ENCODE data around the gene WDR33. TPM values are rescaled to one million over a fixed set of nuclear protein-coding genes. Genes with fewer than 3 reads are reported as not detected.

The WDR33 gene
- total and polyA plus RNA-seq, 2 of the 13 experiments (the other 11 are each of a cell fraction or from before 2014, with no cell fraction given) = 54.9 to 78.2 TPM

DNA sequence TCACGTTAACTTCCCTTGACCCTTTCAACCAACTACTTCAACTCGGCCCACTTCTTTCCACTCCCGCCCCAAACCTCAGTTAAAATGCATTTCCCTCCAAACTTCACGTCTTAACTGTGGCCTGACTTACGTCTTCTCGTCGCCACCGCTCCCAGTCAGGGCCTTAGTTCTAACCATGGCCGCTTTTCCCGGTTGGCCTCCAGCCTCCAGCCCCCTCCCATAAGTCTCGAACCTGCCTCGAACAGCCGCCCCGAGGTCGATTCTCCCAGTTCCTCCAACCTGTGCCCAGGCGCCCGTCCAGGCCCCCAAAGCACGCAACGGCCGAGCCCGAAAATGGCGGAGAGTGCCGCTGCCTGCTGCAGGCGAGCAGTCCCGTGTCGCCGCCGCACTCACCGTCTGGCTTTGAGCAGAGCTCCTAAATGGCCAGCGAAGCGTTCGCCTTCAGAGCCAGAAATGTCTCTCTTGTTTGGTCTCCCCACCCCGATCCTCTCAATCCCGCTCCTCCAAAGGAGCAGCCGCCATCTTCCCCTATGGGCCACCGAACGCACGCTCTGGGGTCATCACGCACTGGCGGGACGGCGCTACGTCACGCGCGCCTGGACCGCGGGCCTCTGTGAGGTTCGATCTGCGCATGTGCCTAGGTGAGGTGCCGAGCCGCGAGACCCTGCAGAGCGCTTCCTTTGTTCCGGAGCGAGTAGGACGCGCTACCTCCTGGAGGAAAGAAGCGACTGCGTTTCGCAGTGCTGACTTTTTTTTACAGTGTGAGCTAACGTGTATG lies at the start of gene WDR33 (continued):
- TF ChIP-seq, protein P1, sequence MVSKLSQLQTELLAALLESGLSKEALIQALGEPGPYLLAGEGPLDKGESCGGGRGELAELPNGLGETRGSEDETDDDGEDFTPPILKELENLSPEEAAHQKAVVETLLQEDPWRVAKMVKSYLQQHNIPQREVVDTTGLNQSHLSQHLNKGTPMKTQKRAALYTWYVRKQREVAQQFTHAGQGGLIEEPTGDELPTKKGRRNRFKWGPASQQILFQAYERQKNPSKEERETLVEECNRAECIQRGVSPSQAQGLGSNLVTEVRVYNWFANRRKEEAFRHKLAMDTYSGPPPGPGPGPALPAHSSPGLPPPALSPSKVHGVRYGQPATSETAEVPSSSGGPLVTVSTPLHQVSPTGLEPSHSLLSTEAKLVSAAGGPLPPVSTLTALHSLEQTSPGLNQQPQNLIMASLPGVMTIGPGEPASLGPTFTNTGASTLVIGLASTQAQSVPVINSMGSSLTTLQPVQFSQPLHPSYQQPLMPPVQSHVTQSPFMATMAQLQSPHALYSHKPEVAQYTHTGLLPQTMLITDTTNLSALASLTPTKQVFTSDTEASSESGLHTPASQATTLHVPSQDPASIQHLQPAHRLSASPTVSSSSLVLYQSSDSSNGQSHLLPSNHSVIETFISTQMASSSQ (IDR thresholded peaks at IDR 0.05; ENCODE audit: low read depth) = peak; percentile 28; the same call in 1 of the 2 replicates
- TF ChIP-seq, protein P1 (CRISPR knock-in tag; IDR thresholded peaks at IDR 0.05; ENCODE audit: borderline replicate concordance) = peak; percentile 80
- TF ChIP-seq, protein P2, sequence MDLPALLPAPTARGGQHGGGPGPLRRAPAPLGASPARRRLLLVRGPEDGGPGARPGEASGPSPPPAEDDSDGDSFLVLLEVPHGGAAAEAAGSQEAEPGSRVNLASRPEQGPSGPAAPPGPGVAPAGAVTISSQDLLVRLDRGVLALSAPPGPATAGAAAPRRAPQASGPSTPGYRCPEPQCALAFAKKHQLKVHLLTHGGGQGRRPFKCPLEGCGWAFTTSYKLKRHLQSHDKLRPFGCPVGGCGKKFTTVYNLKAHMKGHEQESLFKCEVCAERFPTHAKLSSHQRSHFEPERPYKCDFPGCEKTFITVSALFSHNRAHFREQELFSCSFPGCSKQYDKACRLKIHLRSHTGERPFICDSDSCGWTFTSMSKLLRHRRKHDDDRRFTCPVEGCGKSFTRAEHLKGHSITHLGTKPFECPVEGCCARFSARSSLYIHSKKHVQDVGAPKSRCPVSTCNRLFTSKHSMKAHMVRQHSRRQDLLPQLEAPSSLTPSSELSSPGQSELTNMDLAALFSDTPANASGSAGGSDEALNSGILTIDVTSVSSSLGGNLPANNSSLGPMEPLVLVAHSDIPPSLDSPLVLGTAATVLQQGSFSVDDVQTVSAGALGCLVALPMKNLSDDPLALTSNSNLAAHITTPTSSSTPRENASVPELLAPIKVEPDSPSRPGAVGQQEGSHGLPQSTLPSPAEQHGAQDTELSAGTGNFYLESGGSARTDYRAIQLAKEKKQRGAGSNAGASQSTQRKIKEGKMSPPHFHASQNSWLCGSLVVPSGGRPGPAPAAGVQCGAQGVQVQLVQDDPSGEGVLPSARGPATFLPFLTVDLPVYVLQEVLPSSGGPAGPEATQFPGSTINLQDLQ (CRISPR knock-in tag; IDR thresholded peaks at IDR 0.05) = peak; percentile 53; the same call in 1 of the 2 replicates
- TF ChIP-seq FOXP1 (IDR thresholded peaks at IDR 0.05) (no peak), FOXP1 (CRISPR knock-in tag; IDR thresholded peaks at IDR 0.05) (no peak), MIXL1 (CRISPR knock-in tag; IDR thresholded peaks at IDR 0.05) (peak; percentile 60), SP5 (CRISPR knock-in tag; IDR thresholded peaks at IDR 0.05; ENCODE audit: borderline replicate concordance, low read depth) (no peak), ASH2L (IDR thresholded peaks at IDR 0.05; ENCODE audit: insufficient read length, low read depth, low read length) (peak; percentile 97), RFXANK (CRISPR knock-in tag; IDR thresholded peaks at IDR 0.05) (peak; percentile 86; the same call in 1 of the 2 replicates), ZNF776 (CRISPR knock-in tag; IDR thresholded peaks at IDR 0.05) (peak; percentile 87; the same call in 1 of the 2 replicates), MAZ (IDR thresholded peaks at IDR 0.05; ENCODE audit: borderline replicate concordance, low read depth, low read length) (0 out of 2 replicates have a peak, but pooled peaks have one; percentile 44), MAZ (CRISPR knock-in tag; IDR thresholded peaks at IDR 0.05; ENCODE audit: low read depth) (peak; percentile 93), NKX3-1 (CRISPR knock-in tag; IDR thresholded peaks at IDR 0.05) (peak; percentile 58; the same call in 1 of the 2 replicates), ZNF484 (CRISPR knock-in tag; IDR thresholded peaks at IDR 0.05; ENCODE audit: borderline replicate concordance, low read depth) (no peak), ZNF430 (CRISPR knock-in tag; IDR thresholded peaks at IDR 0.05) (peak; percentile 77; the same call in 1 of the 2 replicates), NRL (CRISPR knock-in tag; IDR thresholded peaks at IDR 0.05; ENCODE audit: borderline replicate concordance) (peak; percentile 97), JUND (CRISPR knock-in tag; IDR thresholded peaks at IDR 0.05) (peak; percentile 39), NR2F2 (IDR thresholded peaks at IDR 0.05; ENCODE audit: borderline replicate concordance, low read depth) (peak; percentile 43; the same call in 1 of the 2 replicates)
- TF ChIP-seq, protein P3, sequence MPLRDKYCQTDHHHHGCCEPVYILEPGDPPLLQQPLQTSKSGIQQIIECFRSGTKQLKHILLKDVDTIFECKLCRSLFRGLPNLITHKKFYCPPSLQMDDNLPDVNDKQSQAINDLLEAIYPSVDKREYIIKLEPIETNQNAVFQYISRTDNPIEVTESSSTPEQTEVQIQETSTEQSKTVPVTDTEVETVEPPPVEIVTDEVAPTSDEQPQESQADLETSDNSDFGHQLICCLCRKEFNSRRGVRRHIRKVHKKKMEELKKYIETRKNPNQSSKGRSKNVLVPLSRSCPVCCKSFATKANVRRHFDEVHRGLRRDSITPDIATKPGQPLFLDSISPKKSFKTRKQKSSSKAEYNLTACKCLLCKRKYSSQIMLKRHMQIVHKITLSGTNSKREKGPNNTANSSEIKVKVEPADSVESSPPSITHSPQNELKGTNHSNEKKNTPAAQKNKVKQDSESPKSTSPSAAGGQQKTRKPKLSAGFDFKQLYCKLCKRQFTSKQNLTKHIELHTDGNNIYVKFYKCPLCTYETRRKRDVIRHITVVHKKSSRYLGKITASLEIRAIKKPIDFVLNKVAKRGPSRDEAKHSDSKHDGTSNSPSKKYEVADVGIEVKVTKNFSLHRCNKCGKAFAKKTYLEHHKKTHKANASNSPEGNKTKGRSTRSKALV (CRISPR knock-in tag; IDR thresholded peaks at IDR 0.05) = no peak
- TF ChIP-seq, protein P4, sequence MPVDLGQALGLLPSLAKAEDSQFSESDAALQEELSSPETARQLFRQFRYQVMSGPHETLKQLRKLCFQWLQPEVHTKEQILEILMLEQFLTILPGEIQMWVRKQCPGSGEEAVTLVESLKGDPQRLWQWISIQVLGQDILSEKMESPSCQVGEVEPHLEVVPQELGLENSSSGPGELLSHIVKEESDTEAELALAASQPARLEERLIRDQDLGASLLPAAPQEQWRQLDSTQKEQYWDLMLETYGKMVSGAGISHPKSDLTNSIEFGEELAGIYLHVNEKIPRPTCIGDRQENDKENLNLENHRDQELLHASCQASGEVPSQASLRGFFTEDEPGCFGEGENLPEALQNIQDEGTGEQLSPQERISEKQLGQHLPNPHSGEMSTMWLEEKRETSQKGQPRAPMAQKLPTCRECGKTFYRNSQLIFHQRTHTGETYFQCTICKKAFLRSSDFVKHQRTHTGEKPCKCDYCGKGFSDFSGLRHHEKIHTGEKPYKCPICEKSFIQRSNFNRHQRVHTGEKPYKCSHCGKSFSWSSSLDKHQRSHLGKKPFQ (CRISPR knock-in tag; IDR thresholded peaks at IDR 0.05; ENCODE audit: insufficient replicate concordance) = peak; percentile 67
